Right lobe of liver (tissue), 4 donors: ENCODE results near the gene TSPAN18.

Source experiments
- CTCF ChIP-seq, 4 donors: fragments of 200-600 bp in 3 of 4; fragments of 450-650 bp in 1 of 4; IDR thresholded peaks; one replicate each; pipeline versions ENCODE4 v1.5.1 to v1.8.0; 2016 to 2022; ENCODE audit warnings: antibody characterized with exemption in 4 of 4, mild to moderate bottlenecking in 2 of 4
- POLR2A ChIP-seq: fragments of 450-650 bp; IDR thresholded peaks from one replicate; pipeline ENCODE4 v1.6.1; 2017; ENCODE audit warnings: antibody characterized with exemption, mild to moderate bottlenecking
- donor health status: DM: no; HTN: no; CAD: no.
- donor health status: DM: no; HTN: no; CAD: no.
- donor health status: DM: no; HTN: yes; CAD: no.

GRCh38 chr11:44914105-44914504 is 187.3 kb downstream of the TSPAN18 start:
- no peak for TF ChIP-seq CTCF (IDR thresholded peaks at IDR 0.05)
- TF ChIP-seq POLR2A: no peak
